ENCODE results near the gene USP3.

- TF ChIP-seq ZNF671 (CRISPR knock-in tag; IDR thresholded peaks at IDR 0.05): no peak
- TF ChIP-seq RELA (CRISPR knock-in tag; IDR thresholded peaks at IDR 0.05; ENCODE audit: borderline replicate concordance): no peak
- no peak for TF ChIP-seq CTCF (IDR thresholded peaks at IDR 0.05)
- TF ChIP-seq JUN (CRISPR knock-in tag; IDR thresholded peaks at IDR 0.05): no peak
- no peak for TF ChIP-seq NFE2L1 (CRISPR knock-in tag; IDR thresholded peaks at IDR 0.05)
- no peak for TF ChIP-seq E2F5 (CRISPR knock-in tag; IDR thresholded peaks at IDR 0.05)
Measured at GRCh38 chr15:63539998-63540397, 35.6 kb downstream of the USP3 start.
